Measurements from ENCODE around the gene MAB21L1.
A peak's percentile ranks its signal among the peaks of the same experiment; 100 is the strongest.

The MAB21L1 gene

DNA sequence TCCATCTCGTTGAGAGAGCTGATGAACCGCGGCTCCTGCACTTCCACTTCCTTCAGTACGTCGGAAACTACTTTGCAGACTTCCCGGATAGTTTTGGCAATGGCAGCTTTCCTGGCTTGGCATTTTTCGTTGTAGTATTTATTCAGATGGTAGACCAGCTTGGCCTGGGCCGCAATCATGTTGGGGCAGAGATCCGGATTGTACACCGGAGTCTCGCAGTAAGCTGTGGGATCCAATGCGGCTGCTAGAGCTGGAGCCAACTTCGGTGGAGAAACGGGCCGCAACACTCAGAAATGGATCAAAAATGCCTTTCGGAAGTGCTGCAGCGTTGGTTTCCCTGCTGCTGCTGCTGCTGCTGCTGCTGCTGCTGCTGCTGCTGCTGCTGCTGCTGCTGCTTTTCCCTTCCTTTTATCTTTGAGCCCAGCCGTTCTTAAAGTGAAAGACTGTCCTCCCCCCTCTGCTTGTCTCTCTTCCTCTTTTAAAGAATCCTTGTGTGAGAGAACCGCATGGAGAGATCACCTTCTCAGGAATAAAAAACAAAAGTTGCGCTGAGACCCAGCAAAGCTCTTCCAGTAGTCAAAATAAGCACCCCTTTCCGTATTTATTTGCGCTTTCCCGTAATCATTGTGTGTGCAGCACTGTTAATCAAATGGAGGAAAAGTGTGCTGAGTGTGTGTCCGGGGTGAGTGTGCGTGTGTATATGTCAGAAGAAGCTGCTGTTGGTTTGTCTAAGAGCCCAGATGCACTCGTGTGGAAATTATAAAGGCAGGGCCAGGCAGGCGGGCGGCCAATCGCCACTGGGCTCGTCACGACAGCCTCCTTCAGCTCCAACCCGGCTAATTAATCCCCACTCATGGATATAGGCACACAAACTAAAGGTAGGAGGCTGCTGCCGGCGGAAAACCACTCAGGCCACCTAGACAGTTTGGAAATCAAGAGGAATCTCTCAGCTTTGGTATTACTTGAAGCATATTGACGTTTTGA lies at the start of gene MAB21L1:
Gene MAB21L1, minus strand, starts transcription at position 730 of the 984 bp plus-strand sequence. Its CDS starts 551 bp downstream, at position 179.
- peak; percentile 52 for DNase-seq

DNA sequence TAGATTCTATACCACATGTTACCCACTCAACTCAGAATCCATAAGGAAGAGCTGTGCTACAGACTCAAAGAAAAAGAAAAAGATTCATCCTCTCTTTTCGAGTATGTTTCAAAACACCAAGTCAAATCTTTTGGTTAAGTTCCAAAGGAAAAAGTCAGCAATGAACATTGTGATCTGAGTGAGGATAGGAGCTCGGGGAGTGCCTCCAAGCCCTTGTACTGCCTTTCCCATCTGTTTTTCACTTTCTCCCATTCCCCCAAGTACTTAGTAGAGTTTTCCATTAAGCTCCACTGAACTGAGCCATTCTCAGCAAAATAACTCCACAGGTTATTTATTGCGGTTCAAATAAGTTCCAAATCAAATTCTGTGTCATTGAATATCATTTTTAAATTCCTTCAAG lies 47.7 kb upstream of the MAB21L1 start:
- no peak for DNase-seq

GRCh38 chr13:35518337-35518946 lies 42.0 kb upstream of the MAB21L1 start:
- peak; percentile 44 for DNase-seq

GRCh38 chr13:35514801-35515502 lies 38.5 kb upstream of the MAB21L1 start:
- DNase-seq, result no peak

DNA sequence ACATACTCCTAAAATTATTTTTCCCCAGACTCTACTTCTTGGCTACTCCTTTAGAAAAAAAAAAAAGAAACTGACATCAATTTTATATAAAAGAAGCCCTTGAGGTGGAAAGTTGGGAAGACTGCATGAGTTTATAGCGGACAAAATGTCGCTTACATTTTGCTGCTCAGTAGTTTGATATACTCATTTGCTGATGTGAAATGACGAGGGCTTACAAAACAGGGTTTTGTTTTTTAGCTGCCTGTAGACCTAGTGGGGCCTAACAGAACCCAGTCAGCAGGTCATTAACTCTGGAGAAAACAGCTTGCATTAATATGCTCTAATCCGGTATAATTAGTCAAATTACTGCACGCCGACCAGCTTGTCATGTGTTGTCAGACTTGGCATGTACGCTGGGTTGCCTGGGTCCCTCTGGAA lies 37.6 kb upstream of the MAB21L1 start:
- DNase-seq, result no peak

GRCh38 chr13:35512271-35512920 lies 35.9 kb upstream of the MAB21L1 start:
- peak; percentile 97 for DNase-seq

GRCh38 chr13:35502456-35502855 lies 26.0 kb upstream of the MAB21L1 start:
- no peak for DNase-seq

DNA sequence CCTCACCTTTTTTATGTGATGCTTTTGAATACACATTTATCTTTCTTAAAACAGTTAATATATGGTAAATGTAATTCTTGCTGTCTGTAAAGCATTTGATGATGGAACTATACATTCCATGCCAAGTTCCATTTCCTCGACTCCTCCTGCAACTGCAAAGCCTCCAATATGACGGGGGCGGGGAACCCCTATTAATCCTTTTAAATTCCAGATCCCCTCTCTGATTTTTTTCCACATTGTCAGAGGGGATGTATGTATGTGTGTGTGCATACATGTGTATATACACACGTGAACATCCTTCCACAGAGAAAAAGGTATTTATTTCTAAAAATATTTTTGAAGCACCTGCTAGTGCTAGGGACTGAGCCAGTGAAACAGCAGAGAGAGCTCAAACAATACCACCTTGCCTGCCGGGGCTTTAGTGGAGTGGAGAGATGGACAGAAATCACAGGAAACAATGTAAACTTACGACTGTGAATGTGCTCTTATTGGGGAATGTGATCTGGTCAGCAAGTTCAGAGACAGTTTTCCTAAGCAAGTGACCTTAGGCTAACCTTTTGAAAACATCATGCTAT lies 25.3 kb upstream of the MAB21L1 start:
- no peak for DNase-seq

GRCh38 chr13:35500144-35500543 lies 23.7 kb upstream of the MAB21L1 start:
- DNase-seq, result no peak

DNA sequence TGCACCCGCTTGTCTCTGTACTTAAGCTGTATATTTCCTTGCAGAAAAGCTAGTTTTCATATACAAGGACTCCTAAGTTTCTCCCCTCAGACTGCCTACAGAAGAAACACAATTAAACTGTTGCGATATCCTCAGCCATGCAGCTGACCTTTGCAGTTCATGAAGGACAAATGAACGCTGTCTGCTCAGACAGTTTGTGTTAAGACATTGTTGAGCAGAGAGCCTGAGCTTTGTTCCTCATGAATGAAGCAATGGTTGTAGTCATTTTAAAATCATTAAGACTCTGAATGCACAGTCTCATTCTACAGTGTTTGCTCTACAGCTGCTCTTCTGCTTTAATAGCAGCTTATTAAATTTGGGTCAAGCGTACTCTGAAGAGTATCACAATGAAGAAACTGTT lies 23.2 kb upstream of the MAB21L1 start:
- no peak for DNase-seq

GRCh38 chr13:35499196-35499662 lies 22.7 kb upstream of the MAB21L1 start:
- DNase-seq, result no peak

DNA sequence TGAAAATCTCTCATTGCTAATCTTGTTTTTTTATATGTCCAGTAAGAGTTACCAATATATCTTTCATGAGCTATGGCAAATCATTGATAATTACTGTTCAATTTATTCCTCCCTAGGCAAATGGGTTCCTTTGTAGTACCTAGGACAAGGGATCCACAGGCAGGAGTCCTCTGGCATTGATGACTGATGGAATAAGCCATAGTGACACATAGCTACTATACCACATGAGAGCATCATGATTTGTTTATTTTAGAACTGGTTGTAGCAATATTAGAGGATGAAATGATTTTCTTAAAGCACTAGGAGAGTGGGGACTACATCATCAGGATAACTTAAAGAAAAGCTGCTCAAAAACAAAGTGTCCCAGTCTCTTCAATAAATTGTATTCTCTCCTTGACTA lies 21.7 kb upstream of the MAB21L1 start:
- DNase-seq, result no peak

DNA sequence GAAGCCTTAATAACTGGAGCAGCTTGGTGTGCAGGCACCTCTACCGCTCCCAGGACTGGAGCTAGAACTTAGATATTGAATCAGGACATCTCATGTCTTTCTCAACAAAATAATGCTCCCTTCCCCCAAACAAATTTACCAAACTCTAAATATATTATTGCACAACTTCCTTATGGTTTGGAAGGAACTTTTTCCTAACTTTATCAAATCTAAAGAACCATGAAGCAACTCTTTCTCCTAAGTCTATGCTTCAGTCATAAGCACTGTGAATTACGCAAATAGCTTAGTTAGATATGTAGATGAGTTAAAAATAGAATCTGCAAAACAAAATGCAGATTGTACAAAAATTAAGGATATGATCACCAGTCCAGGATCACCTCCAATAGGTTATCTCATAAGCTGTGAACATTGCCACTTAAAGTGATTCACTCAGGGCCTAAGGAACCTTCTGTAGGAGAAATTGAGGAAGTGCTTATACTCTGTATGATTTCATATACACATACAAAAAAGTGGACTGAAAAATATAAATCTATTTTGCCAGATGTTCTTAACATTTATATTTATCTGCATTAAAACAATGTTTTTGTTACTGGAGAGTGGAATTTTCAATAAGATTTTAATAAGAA lies 20.4 kb upstream of the MAB21L1 start:
- DNase-seq, result no peak

DNA sequence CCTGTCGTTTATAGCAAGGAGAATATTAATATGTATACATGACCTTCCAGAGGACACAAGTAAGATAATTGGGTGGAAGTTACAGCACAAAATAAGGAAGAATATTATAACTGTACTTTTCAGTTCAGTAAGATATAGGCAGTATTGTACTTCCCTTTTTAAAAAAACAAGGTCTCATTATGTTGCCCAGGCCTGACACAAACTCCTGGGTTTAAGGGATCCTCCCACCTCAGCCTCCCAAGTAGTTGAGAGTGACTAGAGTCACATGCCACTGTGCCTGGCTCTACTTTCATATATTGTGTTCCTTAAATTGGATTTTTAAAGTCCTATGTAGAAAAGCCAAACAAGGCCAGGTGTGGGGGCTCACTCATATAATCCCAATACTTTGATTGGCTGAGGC lies 19.5 kb upstream of the MAB21L1 start:
- DNase-seq, result no peak

- no peak for DNase-seq
Measured at GRCh38 chr13:35489050-35489449, 12.6 kb upstream of the MAB21L1 start.

DNA sequence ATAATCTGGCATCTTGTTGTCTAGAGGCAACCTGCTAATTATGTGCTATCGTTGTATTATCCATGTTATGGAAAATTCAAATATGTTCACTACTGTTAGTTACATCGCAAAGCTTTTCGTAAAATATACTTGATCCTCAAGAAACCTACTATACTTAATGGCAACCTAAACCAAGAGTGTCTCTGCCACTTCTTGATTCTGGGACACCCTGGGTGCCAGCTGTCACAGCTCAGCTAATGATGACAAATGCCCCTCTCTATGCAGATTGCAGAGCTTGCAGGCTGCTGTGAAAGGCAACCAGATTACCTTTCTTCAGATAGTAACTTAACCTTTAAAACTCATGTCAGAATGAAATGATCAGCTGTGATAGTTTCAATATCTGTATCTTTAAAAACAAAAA lies 8.9 kb upstream of the MAB21L1 start:
- DNase-seq, result no peak

DNA sequence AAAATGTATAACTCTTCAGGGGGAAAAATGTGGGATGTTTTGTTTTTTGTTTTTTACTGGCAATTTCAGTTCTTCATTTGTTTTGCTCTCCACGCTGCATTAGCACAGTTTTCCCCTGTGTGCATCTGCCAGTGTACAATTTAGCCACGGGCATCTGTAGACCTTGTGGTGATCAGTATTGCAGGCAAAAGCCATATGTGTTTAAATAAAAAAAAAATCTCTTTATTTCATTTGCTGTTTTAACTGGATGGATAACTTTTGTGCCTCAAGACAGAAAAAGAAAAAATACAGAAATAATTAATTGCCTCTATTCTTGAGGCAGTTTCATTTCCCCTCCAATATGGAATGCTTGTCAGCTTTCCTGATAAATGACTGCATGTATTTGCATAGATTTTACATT lies 7.9 kb upstream of the MAB21L1 start:
- no peak for DNase-seq

DNA sequence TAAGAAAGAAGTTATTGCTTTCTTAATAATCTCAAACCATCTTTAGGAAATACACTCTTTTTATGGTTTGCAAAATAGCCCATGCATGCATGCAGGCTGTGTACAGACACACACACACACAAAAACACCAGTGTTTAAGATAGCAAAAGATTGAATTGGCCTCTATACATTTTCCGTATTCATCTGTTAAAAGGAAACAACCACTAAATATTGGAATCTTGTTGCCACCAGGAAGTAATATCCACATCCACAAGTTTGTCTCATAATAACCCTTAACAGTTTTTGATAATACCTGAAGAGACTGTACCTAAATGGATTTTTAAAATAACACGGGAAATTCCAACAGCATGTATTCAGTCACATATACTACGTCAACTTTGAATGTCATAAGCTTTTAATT lies 7.3 kb upstream of the MAB21L1 start:
- no peak for DNase-seq

GRCh38 chr13:35482527-35482926 lies 6.0 kb upstream of the MAB21L1 start:
- DNase-seq, result no peak

GRCh38 chr13:35481777-35482176 lies 5.3 kb upstream of the MAB21L1 start:
- DNase-seq, result no peak

GRCh38 chr13:35480346-35480745 lies 3.9 kb upstream of the MAB21L1 start:
- no peak for DNase-seq

DNA sequence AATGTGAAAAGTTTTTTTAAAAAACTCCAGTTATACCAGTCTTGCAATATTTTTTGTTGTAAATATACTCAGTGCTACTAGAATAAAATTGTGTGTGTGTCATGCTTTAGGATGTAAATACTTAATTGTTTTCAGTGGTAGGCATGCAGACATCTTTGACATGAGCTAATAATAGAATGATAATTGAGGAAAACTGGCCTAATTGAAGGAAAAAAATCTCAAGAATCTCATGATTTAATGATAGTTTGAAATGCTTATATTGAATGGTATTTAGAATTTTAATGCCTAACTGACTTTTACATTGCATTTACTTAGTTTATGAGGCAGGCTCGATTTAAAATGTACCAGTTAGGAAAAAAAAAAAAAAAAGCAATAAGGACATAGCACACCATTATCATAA lies 3.2 kb upstream of the MAB21L1 start:
- no peak for DNase-seq
